ENCODE results near the gene CAMTA1. TPM values are rescaled to one million over a fixed set of nuclear protein-coding genes. Genes with fewer than 3 reads are reported as not detected.

Gene CAMTA1
- polyA plus RNA-seq, 1 donor (not counting 4 experiments of a cell fraction or from before 2014, with no cell fraction given), result 51.4 TPM

DNA sequence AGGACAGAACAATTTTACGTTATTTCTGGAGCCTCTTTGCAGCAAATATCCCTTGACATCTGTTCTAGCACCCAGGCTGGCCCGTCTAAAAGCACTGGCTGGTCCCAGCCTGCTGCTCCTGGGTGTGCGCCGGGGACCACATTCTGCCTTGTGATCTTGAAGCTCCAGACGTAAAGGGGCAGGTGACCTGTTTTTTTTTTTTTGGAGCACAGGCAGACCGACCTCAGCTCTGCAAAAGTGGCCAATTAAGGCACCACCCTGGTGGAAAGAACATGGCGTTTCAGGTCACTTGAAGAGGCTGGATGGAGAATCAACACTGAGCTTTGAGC, 13.8 kb upstream of the CAMTA1 start:
- no peaks in the 10 kb centered on the region for H3K9me1 ChIP-seq (ENCODE audit: control insufficient read depth, extremely low read depth, insufficient read depth, low read length)
- H3K4me2 ChIP-seq (ENCODE audit: control insufficient read depth, extremely low read depth, insufficient read depth, low read depth, low read length), result peak overlapping the region; percentile 53
- dilution Hi-C loops (cut with MboI; ENCODE audit: extremely low pct_ligation_motif_present, low sequenced_read_pairs), result no loop called here

DNA sequence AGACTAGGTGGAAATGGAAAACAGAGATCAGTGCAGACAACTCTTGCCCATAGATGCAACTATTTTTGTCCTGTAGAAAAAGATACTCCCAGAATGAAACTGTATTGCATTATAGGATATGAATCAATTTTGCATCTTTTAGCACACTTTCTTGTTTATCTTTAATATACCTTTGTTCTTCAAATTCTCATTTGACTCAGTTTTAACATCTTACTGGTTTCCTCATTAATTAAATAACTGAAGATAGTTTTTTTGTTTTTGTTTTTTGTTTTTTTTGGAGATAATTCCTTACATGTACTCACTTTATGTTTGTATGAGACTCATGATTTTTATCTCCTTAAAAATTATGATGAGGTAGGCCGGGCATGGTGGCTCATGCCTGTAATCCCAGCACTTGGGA, 10.9 kb upstream of the CAMTA1 start:
- Histone ChIP-seq H3K9me3 (ENCODE audit: control insufficient read depth, low read depth, low read length) (no peaks in the 10 kb centered on the region), H3K4me2 (ENCODE audit: control insufficient read depth, extremely low read depth, insufficient read depth, low read depth, low read length) (no peak overlapping the region), H3K79me2 (ENCODE audit: control insufficient read depth, insufficient read depth, low read length) (no peaks in the 10 kb centered on the region), H3K9me1 (ENCODE audit: control insufficient read depth, extremely low read depth, insufficient read depth, low read length) (no peaks in the 10 kb centered on the region), H3K27me3 (ENCODE audit: control insufficient read depth, extremely low read depth, insufficient read depth, low read length) (no peaks in the 10 kb centered on the region), H3K4me1 (ENCODE audit: control insufficient read depth, extremely low read depth, insufficient read depth, low read length) (peaks cover 16% of the 10 kb centered on the region), H3K36me3 (ENCODE audit: control insufficient read depth in 2 of 2, extremely low read depth in 1 of 2, insufficient read depth in 2 of 2, low read length in 2 of 2) (no peaks in the 10 kb centered on the region), H4K20me1 (ENCODE audit: control insufficient read depth, extremely low read depth, insufficient read depth, low read length) (no peaks in the 10 kb centered on the region), H3K9ac (ENCODE audit: control insufficient read depth, extremely low read depth, insufficient read depth, low read length) (no peak overlapping the region), H2AFZ (ENCODE audit: control insufficient read depth, low read length) (no peak overlapping the region), H3K4me3 (ENCODE audit: control insufficient read depth in 2 of 3, extremely low read depth in 1 of 3, insufficient read depth in 2 of 3, low read depth in 1 of 3, low read length in 3 of 3) (no peak overlapping the region), H3K27ac (ENCODE audit: control insufficient read depth, insufficient read depth, low read length) (no peak overlapping the region)
- TF ChIP-seq EZH2 (IDR thresholded peaks at IDR 0.05; ENCODE audit: low read length) (no peak), CTCF (optimal IDR thresholded peaks at IDR 0.05 in 1 of 3, IDR thresholded peaks at IDR 0.05 in 1 of 3, conservative IDR thresholded peaks at IDR 0.05 in 1 of 3; ENCODE audit: extremely low read depth in 1 of 3, insufficient read depth in 2 of 3, low read length in 3 of 3) (no peak)
- no peak for FAIRE-seq
- dilution Hi-C loops (cut with MboI; ENCODE audit: extremely low pct_ligation_motif_present, low sequenced_read_pairs), result no loop called here
- no peak for DNase-seq (ENCODE audit: low read depth, low spot score)

More for the DNA sequence above, 13.8 kb upstream of the CAMTA1 start:
- Histone ChIP-seq H3K79me2 (ENCODE audit: control insufficient read depth, insufficient read depth, low read length) (no peaks in the 10 kb centered on the region), H2AFZ (ENCODE audit: control insufficient read depth, low read length) (no peak overlapping the region), H3K27ac (ENCODE audit: control insufficient read depth, insufficient read depth, low read length) (no peak overlapping the region), H3K27me3 (ENCODE audit: control insufficient read depth, extremely low read depth, insufficient read depth, low read length) (no peaks in the 10 kb centered on the region), H3K4me1 (ENCODE audit: control insufficient read depth, extremely low read depth, insufficient read depth, low read length) (peaks cover 16% of the 10 kb centered on the region), H3K36me3 (ENCODE audit: control insufficient read depth in 2 of 2, extremely low read depth in 1 of 2, insufficient read depth in 2 of 2, low read length in 2 of 2) (no peaks in the 10 kb centered on the region), H4K20me1 (ENCODE audit: control insufficient read depth, extremely low read depth, insufficient read depth, low read length) (no peaks in the 10 kb centered on the region), H3K4me3 (ENCODE audit: control insufficient read depth in 2 of 3, extremely low read depth in 1 of 3, insufficient read depth in 2 of 3, low read depth in 1 of 3, low read length in 3 of 3) (no peak overlapping the region), H3K9ac (ENCODE audit: control insufficient read depth, extremely low read depth, insufficient read depth, low read length) (no peak overlapping the region), H3K9me3 (ENCODE audit: control insufficient read depth, low read depth, low read length) (no peaks in the 10 kb centered on the region)
- TF ChIP-seq EZH2 (IDR thresholded peaks at IDR 0.05; ENCODE audit: low read length) (no peak), CTCF (optimal IDR thresholded peaks at IDR 0.05 in 1 of 3, IDR thresholded peaks at IDR 0.05 in 1 of 3, conservative IDR thresholded peaks at IDR 0.05 in 1 of 3; ENCODE audit: extremely low read depth in 1 of 3, insufficient read depth in 2 of 3, low read length in 3 of 3) (no peak)
- FAIRE-seq, result no peak
- no peak for DNase-seq (ENCODE audit: low read depth, low spot score)

All from keratinocyte (primary cell).